GM21447 (cell line): Measurements from ENCODE around the gene AGBL1.
"Not testable (repeated sequence)": the region's sequence is repeated elsewhere in the genome, so short reads cannot be mapped to it uniquely, and the experiment has no call there.

Source experiments
- ATAC-seq: cut with Tn5 transposase; IDR thresholded peaks from one replicate; pipeline ENCODE4 v1.9.1; 2021; ENCODE audit not compliant: unreplicated experiment

The AGBL1 gene

GRCh38 chr15:87042619-87043018, 962.9 kb downstream of the AGBL1 start:
- not testable (repeated sequence) for ATAC-seq

- ATAC-seq = no peak
These were observed 966.1 kb downstream of the AGBL1 start for GRCh38 chr15:87045746-87046145.

- ATAC-seq = no peak
These were observed 967.7 kb downstream of the AGBL1 start for GRCh38 chr15:87047203-87047965.
